CD4-positive, alpha-beta T cell (primary cell): ENCODE data around the gene NR1D2. TPM values are rescaled to one million over a fixed set of nuclear protein-coding genes. Genes with fewer than 3 reads are reported as not detected.
"Not testable (repeated sequence)": the region's sequence is repeated elsewhere in the genome, so short reads cannot be mapped to it uniquely, and the experiment has no call there.

Experiments
- ATAC-seq: fragments of 200-7000 bp; cut with Tn5 transposase; one replicate; pipeline ENCODE4 v1.10.0; 2022; ENCODE audit warnings: mild to moderate bottlenecking; ENCODE audit not compliant: poor library complexity
- CTCF ChIA-PET: fragments of 350-600 bp; sonication (Branson Sonifier 250); formaldehyde crosslinking; loops from one replicate; lab custom pipeline; 2021; ENCODE audit warnings: antibody characterized with exemption, inconsistent platforms; lab: Charles Lee
- POLR2A ChIA-PET: fragments of 350-600 bp; sonication (Branson Sonifier 250); formaldehyde crosslinking; loops from one replicate; lab custom pipeline; 2021; ENCODE audit warnings: antibody characterized with exemption, inconsistent platforms; lab: Charles Lee
- DNase-seq, 14 experiments: peaks; one replicate each; pipeline ENCODE4 v3.0.0-alpha.2; 2013 to 2020; ENCODE audit warnings: mixed read lengths in 2 of 14
- H3K27ac ChIP-seq, 2 donors: one replicate each; pipeline versions ENCODE4 v1.5.1 to v1.7.0; 2013; ENCODE audit warnings: low read length in 2 of 2, low read depth in 1 of 2, mild to moderate bottlenecking in 1 of 2
- H3K27me3 ChIP-seq, 2 experiments: 1 replicate in 1 of 2; 2 replicates in 1 of 2; pipeline versions ENCODE4 v1.6.1 to v1.7.0; 2013; ENCODE audit warnings: low read length in 2 of 2, control low read depth in 1 of 2, mild to moderate bottlenecking in 1 of 2, moderate library complexity in 1 of 2; ENCODE audit not compliant: insufficient read depth in 2 of 2, control insufficient read depth in 1 of 2
- H3K36me3 ChIP-seq: one replicate; pipeline ENCODE4 v1.6.1; 2013; ENCODE audit warnings: low read length, control low read depth; ENCODE audit not compliant: insufficient read depth
- H3K4me1 ChIP-seq: one replicate; pipeline ENCODE4 v1.6.1; 2013; ENCODE audit warnings: low read length, control low read depth; ENCODE audit not compliant: insufficient read depth
- H3K4me3 ChIP-seq: one replicate; pipeline ENCODE4 v1.5.1; 2013; ENCODE audit warnings: mild to moderate bottlenecking, low read length, moderate library complexity
- H3K9me3 ChIP-seq, 2 experiments: 1 replicate in 1 of 2; 2 replicates in 1 of 2; pipeline versions ENCODE4 v1.6.1 to v1.7.0; 2013; ENCODE audit warnings: low read length in 2 of 2, mild to moderate bottlenecking in 2 of 2, control low read depth in 1 of 2, moderate library complexity in 1 of 2; ENCODE audit not compliant: control insufficient read depth in 1 of 2, insufficient read depth in 1 of 2
- H3K27ac Mint-ChIP-seq: one replicate; pipeline ENCODE4 v1.8.0; 2020; ENCODE audit warnings: mixed read lengths
- H3K27me3 Mint-ChIP-seq: one replicate; pipeline ENCODE4 v1.8.0; 2021; ENCODE audit warnings: mixed read lengths
- H3K36me3 Mint-ChIP-seq: one replicate; pipeline ENCODE4 v1.8.0; 2021; ENCODE audit warnings: low read depth, mixed read lengths
- H3K4me1 Mint-ChIP-seq: one replicate; pipeline ENCODE4 v1.8.0; 2021; ENCODE audit warnings: low read depth, mixed read lengths
- H3K4me3 Mint-ChIP-seq: one replicate; pipeline ENCODE4 v1.8.0; 2020; ENCODE audit warnings: mild to moderate bottlenecking, mixed read lengths
- H3K9me3 Mint-ChIP-seq: one replicate; pipeline ENCODE4 v1.8.0; 2020; ENCODE audit warnings: mixed read lengths
- intact Hi-C, 2 experiments: fragments of 100-400 bp; cut with DNase I in 1 of 2; cut with micrococcal nuclease in 1 of 2; formaldehyde crosslinking; loops; one replicate each; pipeline versions ENCODE4 v1.15.1 to v1.9.0; 2023 to 2025; cut with DNase I, micrococcal nuclease
- total RNA-seq, 174 experiments: library from RNA in 2 of 174; stranded (reverse) in 2 of 174; gene quantifications; one replicate each; pipeline ENCODE4 v1.2.3 and lab custom pipeline; 2021 to 2026
- TF ChIP-seq, protein P1 (sequence below): fragments of 200-600 bp; IDR thresholded peaks from one replicate; pipeline ENCODE4 v1.8.0; 2022; ENCODE audit warnings: antibody characterized with exemption, mild to moderate bottlenecking

NR1D2 gene
- total RNA-seq, 2 experiments from 2014 or later: 111 to 113 TPM

DNA sequence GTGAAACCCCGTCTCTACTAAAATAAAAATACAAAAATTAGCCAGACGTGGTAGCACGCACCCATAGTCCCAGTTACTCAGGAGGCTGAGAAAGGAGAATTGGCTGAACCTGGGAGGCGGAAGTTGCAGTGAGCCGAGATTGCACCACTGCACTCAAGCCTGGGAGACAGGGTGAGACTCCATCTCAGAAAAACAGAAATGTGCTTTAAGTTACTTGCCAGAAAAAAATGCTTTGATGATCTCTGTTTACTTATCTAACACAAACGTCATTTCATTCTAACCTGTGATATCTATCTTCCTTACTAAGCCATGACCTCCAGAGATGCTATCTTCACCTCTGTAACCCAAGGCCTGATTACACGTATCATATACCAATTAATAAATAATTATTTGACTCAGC lies 35.7 kb upstream of the NR1D2 start:
- H3K9me3 ChIP-seq: no peaks in the 10 kb centered on the region
- H3K27ac ChIP-seq: no peak overlapping the region
- H3K27me3 ChIP-seq: no peaks in the 10 kb centered on the region
- no peak overlapping the region for H3K4me3 ChIP-seq
- no peaks in the 10 kb centered on the region for H3K4me1 ChIP-seq
- TF ChIP-seq, protein P1, sequence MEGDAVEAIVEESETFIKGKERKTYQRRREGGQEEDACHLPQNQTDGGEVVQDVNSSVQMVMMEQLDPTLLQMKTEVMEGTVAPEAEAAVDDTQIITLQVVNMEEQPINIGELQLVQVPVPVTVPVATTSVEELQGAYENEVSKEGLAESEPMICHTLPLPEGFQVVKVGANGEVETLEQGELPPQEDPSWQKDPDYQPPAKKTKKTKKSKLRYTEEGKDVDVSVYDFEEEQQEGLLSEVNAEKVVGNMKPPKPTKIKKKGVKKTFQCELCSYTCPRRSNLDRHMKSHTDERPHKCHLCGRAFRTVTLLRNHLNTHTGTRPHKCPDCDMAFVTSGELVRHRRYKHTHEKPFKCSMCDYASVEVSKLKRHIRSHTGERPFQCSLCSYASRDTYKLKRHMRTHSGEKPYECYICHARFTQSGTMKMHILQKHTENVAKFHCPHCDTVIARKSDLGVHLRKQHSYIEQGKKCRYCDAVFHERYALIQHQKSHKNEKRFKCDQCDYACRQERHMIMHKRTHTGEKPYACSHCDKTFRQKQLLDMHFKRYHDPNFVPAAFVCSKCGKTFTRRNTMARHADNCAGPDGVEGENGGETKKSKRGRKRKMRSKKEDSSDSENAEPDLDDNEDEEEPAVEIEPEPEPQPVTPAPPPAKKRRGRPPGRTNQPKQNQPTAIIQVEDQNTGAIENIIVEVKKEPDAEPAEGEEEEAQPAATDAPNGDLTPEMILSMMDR: no peak
- POLR2A ChIA-PET: interaction anchor here (1.5 kb wide), 1 partner anchor 8 kb away, joined by 3 read pairs; the partner anchor contains the start of genes NKIRAS1 and RPL15
- peaks cover 8% of the 10 kb centered on the region for H3K36me3 ChIP-seq
- H3K4me1 Mint-ChIP-seq: peaks cover 7% of the 10 kb centered on the region
- H3K27me3 Mint-ChIP-seq: no peaks in the 10 kb centered on the region
- H3K27ac Mint-ChIP-seq: no peak overlapping the region
- H3K36me3 Mint-ChIP-seq: peaks cover 54% of the 10 kb centered on the region
- H3K9me3 Mint-ChIP-seq: no peaks in the 10 kb centered on the region
- DNase-seq (no peak), ATAC-seq (no peak)
- intact Hi-C loops: no loop called here
- H3K4me3 Mint-ChIP-seq: no peak overlapping the region
- CTCF ChIA-PET: interaction anchor here (0.7 kb wide), 1 partner anchor 25 kb away, joined by 4 read pairs; no protein-coding TSS in a partner anchor

DNA sequence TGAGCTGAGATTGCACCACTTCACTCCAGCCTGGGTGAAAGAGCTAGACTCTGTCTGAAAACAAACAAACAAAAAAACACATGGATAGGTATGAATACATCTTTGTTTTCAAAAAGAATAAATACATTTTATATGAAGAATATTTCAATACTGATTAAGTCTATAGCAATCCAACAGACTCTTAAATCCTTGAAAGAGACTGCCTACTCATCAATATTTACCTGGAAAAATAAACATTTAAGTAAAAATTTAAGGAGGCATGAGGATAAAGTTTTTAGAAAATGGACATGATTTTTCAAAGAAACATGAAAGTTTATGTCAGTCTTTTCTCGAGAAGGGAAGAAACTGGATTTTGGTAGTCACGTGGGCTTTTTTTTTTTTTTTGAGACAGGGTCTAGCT lies 33.7 kb upstream of the NR1D2 start:
- TF ChIP-seq, protein P1: no peak
- H3K27ac Mint-ChIP-seq: no peak overlapping the region
- Histone ChIP-seq H3K4me1 (peaks cover 10% of the 10 kb centered on the region), H3K27me3 (no peaks in the 10 kb centered on the region), H3K27ac (no peak overlapping the region), H3K9me3 (no peaks in the 10 kb centered on the region), H3K4me3 (no peak overlapping the region), H3K36me3 (peaks cover 8% of the 10 kb centered on the region)
- POLR2A ChIA-PET: no interaction called here
- intact Hi-C loops: loop anchor here in 1 of 2 experiments (10.0 kb wide), 1 partner anchor 1873 kb away; the partner anchor contains the start of gene NGLY1
- CTCF ChIA-PET: no interaction called here
- no peak overlapping the region for H3K4me3 Mint-ChIP-seq
- ATAC-seq (no peak), DNase-seq (no peak)
- no peaks in the 10 kb centered on the region for H3K27me3 Mint-ChIP-seq
- no peaks in the 10 kb centered on the region for H3K9me3 Mint-ChIP-seq
- peaks cover 36% of the 10 kb centered on the region for H3K36me3 Mint-ChIP-seq
- peaks cover 22% of the 10 kb centered on the region for H3K4me1 Mint-ChIP-seq

DNA sequence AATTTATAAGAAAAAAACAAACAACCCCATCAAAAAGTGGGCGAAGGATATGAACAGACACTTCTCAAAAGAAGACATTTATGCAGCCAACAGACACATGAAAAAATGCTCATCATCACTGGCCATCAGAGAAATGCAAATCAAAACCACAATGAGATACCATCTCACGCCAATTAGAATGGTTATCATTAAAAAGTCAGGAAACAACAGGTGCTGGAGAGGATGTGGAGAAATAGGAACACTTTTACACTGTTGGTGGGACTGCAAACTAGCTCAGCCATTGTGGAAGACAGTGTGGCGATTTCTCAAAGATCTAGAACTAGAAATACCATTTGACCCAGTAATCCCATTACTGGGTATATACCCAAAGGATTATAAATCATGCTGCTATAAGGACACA lies 32.8 kb upstream of the NR1D2 start:
- Mint-ChIP-seq H3K4me1 (peaks cover 29% of the 10 kb centered on the region), H3K36me3 (peaks cover 37% of the 10 kb centered on the region)
- intact Hi-C loops: loop anchor here in 1 of 2 experiments (10.0 kb wide), 1 partner anchor 1872 kb away; the partner anchor contains the start of gene NGLY1
- CTCF ChIA-PET, H3K27ac Mint-ChIP-seq, ATAC-seq, H3K36me3 ChIP-seq, DNase-seq, H3K4me3 ChIP-seq, H3K27me3 Mint-ChIP-seq, H3K9me3 Mint-ChIP-seq, H3K27me3 ChIP-seq, H3K27ac ChIP-seq, POLR2A ChIA-PET, H3K4me3 Mint-ChIP-seq, H3K9me3 ChIP-seq: not testable (repeated sequence)
- peaks cover 13% of the 10 kb centered on the region for H3K4me1 ChIP-seq

DNA sequence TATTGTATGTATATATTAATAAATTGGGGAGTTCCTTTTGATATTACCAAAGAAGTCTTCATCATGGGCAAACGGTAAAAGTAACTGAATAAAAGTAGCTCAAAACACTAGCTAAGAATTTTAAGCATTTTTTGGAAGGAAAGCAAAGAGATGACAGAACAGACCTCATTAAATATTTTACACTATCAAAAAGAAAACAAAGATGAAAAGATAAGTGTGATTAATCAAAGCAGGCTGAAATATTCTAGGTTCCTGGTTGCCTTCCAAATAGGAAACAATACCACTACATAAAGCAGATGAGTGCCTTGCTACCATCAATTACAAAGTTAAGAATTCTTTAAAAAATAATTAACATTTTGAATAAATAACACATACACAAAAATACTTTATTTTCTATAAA lies 31.9 kb upstream of the NR1D2 start:
- Histone ChIP-seq H3K36me3 (peaks cover 12% of the 10 kb centered on the region), H3K27ac (no peak overlapping the region), H3K4me1 (peaks cover 18% of the 10 kb centered on the region), H3K9me3 (no peaks in the 10 kb centered on the region), H3K27me3 (no peaks in the 10 kb centered on the region), H3K4me3 (no peak overlapping the region)
- Mint-ChIP-seq H3K27ac (no peak overlapping the region), H3K36me3 (peaks cover 38% of the 10 kb centered on the region), H3K9me3 (no peaks in the 10 kb centered on the region), H3K4me1 (peaks cover 37% of the 10 kb centered on the region), H3K4me3 (no peak overlapping the region), H3K27me3 (no peaks in the 10 kb centered on the region)
- ChIA-PET CTCF (interaction anchor here (0.7 kb wide), 1 partner anchor 14 kb away, joined by 3 read pairs; no protein-coding TSS in a partner anchor), POLR2A (no interaction called here)
- DNase-seq (no peak), ATAC-seq (no peak)
- TF ChIP-seq, protein P1: no peak
- intact Hi-C loops: loop anchor here in 1 of 2 experiments (10.0 kb wide), 1 partner anchor 1872 kb away; the partner anchor contains the start of gene NGLY1
